PFSK-1 (cell line): ENCODE results near the gene JAG2.

ENCODE experiments used
- POLR2AphosphoS5 ChIP-seq: IDR thresholded peaks from 2 replicates; pipeline ENCODE4 v1.6.1; 2012; ENCODE audit warnings: low read depth, mild to moderate bottlenecking, control low read depth, low read length, moderate library complexity
- TAF1 ChIP-seq: IDR thresholded peaks from 2 replicates; pipeline ENCODE4 v1.6.1; 2012; ENCODE audit warnings: low read length, control low read depth, borderline replicate concordance; ENCODE audit not compliant: insufficient read depth
- TF ChIP-seq, protein P1 (sequence below), 2 experiments: IDR thresholded peaks; 2 replicates each; pipeline versions ENCODE4 v1.6.1 to v1.8.0; 2011 to 2012; ENCODE audit warnings: low read depth in 2 of 2, low read length in 2 of 2, control low read depth in 1 of 2, inconsistent platforms in 1 of 2, mild to moderate bottlenecking in 1 of 2, moderate library complexity in 1 of 2; ENCODE audit not compliant: insufficient read depth in 1 of 2

DNA sequence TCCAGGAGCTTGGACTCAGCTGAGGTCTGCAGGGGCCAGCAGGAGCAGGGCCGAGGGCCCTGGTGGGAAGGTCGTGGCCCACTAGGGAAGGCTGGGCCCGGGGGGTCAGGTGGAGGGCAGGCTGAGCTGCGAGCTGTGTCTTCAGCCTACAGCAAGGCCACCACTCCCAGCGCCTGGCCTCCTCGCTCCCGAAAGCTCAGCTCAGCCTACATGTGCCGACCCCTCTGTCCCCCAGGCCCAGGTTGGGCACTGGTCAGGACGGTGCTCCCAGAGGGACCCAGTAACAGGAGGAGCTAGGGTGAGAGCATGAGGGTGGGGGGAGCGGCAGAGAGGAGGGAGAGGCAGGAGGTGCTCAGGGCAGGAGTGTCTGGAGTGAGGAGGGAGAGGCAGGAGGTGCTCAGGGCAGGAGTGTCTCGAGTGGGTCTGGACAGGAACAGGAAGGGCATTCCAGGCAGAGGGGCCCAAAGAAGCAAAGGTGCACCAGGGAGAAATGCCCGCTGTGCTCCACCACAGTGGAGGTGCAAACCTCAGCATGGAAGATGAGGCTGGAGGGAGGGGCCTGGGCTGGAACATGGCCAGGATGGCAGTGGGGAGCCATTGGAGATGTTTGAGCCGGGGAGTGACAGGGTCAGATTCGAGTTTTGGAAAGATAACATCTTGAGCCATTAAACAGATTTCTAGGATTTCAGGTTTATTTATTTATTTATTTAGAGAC, 74.2 kb downstream of the JAG2 start:
- TF ChIP-seq, protein P1, sequence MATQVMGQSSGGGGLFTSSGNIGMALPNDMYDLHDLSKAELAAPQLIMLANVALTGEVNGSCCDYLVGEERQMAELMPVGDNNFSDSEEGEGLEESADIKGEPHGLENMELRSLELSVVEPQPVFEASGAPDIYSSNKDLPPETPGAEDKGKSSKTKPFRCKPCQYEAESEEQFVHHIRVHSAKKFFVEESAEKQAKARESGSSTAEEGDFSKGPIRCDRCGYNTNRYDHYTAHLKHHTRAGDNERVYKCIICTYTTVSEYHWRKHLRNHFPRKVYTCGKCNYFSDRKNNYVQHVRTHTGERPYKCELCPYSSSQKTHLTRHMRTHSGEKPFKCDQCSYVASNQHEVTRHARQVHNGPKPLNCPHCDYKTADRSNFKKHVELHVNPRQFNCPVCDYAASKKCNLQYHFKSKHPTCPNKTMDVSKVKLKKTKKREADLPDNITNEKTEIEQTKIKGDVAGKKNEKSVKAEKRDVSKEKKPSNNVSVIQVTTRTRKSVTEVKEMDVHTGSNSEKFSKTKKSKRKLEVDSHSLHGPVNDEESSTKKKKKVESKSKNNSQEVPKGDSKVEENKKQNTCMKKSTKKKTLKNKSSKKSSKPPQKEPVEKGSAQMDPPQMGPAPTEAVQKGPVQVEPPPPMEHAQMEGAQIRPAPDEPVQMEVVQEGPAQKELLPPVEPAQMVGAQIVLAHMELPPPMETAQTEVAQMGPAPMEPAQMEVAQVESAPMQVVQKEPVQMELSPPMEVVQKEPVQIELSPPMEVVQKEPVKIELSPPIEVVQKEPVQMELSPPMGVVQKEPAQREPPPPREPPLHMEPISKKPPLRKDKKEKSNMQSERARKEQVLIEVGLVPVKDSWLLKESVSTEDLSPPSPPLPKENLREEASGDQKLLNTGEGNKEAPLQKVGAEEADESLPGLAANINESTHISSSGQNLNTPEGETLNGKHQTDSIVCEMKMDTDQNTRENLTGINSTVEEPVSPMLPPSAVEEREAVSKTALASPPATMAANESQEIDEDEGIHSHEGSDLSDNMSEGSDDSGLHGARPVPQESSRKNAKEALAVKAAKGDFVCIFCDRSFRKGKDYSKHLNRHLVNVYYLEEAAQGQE (IDR thresholded peaks at IDR 0.05; ENCODE audit: insufficient read depth in 1 of 2, low read depth in 2 of 2, low read length in 2 of 2): no peak
- TF ChIP-seq TAF1 (no peak), POLR2AphosphoS5 (no peak)
